ENCODE measurements around the gene GAN.

Gene GAN, protein sequence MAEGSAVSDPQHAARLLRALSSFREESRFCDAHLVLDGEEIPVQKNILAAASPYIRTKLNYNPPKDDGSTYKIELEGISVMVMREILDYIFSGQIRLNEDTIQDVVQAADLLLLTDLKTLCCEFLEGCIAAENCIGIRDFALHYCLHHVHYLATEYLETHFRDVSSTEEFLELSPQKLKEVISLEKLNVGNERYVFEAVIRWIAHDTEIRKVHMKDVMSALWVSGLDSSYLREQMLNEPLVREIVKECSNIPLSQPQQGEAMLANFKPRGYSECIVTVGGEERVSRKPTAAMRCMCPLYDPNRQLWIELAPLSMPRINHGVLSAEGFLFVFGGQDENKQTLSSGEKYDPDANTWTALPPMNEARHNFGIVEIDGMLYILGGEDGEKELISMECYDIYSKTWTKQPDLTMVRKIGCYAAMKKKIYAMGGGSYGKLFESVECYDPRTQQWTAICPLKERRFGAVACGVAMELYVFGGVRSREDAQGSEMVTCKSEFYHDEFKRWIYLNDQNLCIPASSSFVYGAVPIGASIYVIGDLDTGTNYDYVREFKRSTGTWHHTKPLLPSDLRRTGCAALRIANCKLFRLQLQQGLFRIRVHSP

DNA sequence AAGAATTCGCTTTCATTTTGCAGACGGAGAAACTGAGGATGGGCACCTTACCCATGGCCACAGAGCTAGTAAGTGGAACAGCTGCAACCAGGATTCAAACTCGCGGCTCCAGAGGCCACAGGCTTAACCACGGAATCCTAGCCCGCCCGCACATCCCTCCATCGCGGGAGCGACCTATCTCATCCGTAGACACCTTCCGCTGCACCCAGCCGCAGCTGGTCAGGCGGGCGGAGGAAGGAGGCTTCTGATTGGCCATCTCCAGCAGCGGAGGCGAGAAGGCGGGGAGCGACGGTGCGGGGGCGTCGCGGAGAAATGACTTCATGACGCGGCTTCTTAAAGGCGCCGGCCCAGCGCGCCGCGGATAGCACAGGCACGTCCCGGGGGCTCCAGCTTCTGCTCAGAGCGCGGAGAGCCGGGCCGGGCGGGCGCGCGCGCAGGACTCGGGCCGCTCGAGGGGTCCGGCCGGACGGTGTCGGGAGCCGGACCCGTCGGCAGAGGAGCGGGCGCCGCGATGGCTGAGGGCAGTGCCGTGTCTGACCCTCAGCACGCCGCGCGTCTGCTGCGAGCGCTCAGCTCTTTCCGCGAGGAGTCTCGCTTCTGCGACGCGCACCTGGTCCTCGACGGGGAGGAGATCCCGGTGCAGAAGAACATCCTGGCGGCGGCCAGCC lies at the start of gene GAN:
Gene GAN, plus strand, starts transcription at position 360 of the 668 bp plus-strand sequence. Its CDS starts 152 bp downstream, at position 512.
- DNase-seq: peak; percentile 94

GRCh38 chr16:81265052-81265451 lies 49.7 kb upstream of the GAN start:
- DNase-seq: no peak

DNA sequence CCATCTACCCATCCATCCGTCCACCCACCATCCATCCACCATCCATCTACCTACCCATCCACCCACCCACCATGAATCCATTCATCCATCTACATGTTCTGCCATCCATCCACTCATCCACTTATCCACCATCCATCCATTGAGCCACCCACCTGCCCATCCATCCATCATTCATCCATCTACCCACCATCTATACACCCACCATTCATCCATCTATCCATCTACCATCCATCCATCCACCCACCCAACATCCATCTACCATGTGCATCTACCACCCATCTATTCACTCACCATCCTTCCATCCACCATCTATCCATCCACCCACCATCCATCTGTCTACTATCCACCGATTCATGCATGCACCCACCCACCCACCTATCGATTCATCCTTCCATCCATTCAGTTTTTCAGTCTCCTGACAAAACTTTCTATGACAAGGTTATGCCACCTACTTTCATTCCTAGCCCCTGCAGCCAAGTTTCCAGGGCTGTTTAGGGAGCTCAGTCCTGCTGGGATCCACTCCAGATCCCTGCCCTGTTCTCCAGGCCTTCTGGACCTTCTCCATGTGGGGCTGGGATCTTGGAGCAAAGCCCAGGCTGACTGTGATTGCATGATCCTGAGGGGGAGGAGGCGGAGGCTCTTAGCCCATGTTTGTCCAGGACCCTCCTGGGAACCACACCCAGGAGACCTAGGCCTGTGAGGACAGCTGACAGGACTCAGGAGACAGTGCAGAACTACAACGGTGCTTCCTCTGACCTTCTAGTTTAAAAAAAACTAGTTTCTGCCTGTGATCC lies 48.9 kb upstream of the GAN start:
- no peak for DNase-seq

- DNase-seq: no peak
Measured at GRCh38 chr16:81266680-81267095, 48.1 kb upstream of the GAN start.

DNA sequence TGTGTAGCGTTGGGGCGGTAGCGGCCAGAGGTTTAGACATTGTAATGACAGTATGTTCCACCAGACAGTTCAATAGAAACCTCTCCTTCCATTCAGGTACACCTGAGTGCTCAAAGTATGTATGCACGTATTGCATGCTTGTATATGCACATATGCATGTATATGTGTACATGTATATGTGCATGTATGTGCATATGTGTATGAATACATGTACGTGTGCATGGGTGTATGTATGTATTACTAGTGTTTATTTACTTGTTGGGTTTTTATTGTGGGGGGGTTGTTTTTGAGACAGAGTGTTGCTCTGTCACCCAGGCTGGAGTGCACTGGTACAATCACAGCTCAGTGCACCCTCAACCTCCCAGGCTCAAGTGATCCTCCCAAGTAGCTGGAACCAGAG lies 46.3 kb upstream of the GAN start:
- no peak for DNase-seq

GRCh38 chr16:81273223-81273950 lies 41.4 kb upstream of the GAN start:
- DNase-seq: no peak

GRCh38 chr16:81275064-81275532 lies 39.7 kb upstream of the GAN start:
- no peak for DNase-seq

- DNase-seq: no peak
Measured at GRCh38 chr16:81275795-81276194, 39.0 kb upstream of the GAN start.

- no peak for DNase-seq
Measured at GRCh38 chr16:81276323-81276722, 38.4 kb upstream of the GAN start.

DNA sequence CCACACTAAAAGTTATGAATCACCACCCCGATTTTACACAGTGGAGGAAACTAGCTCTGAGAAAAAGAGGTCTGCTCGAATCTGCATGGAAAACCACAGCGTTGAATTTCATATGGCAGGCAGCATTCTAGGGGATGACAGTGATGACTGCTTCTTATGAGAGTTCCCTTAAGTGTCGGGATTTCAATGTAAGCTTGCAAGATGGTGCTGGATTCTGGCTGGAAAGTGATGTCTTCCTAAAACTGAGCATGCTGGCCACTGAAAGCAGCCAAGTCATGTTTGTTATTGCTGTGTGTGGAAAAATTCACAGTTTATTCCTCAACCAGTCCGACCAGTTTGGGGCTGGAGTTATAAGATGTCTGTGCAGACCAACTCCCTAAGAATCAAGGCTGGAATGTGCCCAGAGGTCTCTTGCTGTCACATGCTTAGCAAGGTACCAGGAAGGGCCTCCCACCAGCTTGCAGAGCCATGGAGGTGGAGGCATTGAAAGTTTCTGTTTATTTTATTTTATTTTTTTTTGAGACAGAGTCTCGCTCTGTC lies 37.2 kb upstream of the GAN start:
- DNase-seq: no peak

- DNase-seq: no peak
Measured at GRCh38 chr16:81278526-81278925, 36.2 kb upstream of the GAN start.

DNA sequence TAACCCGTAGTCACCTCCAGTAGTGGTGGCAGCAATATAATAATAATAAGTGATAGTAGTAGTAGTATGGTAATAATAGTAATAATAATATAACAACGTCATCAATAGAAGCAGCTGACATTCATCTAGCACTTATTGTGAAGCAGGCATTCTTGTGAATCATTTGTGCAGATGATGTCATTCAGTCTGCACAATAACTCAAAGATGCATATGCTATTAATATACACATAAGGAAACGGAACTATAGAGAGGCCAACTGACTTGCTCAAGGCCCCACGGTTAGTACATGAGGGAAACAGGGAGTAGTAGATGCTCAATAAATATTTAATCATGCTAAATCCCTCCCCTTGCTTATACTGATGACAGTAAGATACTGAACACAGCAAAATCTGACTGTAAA lies 35.4 kb upstream of the GAN start:
- DNase-seq: no peak

DNA sequence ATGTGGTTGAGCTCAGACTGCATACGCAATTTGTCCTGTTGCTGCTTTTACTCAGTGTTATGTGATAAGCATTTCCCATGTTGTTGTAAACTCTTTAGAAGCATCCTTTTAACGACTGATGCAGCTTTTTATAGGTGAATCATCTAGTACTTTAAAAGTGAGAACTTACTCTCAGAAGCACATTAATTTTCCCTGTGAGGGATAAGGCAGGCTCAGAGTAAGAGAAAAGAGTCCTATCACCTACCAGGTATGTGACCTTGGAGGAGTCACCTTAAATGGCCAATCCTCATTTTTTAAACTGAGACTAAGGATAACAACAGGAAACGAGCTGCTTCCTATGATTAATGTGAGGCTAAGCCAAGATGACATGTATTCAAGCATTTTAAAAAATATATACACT lies 34.4 kb upstream of the GAN start:
- DNase-seq: no peak

DNA sequence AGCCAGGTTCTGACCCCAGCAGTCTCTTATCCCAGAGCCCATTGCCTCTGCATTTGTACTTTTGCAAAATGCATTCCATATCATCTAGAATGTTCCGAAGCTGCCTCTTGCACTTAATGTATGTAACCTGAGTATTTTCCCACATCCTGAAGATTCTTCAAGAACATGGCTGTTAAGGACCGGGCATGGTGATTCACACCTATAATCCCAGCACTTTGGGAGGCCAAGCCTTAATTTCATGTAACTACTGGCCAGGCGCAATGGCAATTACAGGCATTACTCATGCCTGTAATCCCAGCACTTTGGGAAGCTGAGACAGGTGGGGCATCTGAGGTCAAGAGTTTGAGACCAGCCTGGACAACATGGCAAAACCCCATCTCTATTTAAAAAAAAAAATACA lies 31.7 kb upstream of the GAN start:
- DNase-seq: no peak

DNA sequence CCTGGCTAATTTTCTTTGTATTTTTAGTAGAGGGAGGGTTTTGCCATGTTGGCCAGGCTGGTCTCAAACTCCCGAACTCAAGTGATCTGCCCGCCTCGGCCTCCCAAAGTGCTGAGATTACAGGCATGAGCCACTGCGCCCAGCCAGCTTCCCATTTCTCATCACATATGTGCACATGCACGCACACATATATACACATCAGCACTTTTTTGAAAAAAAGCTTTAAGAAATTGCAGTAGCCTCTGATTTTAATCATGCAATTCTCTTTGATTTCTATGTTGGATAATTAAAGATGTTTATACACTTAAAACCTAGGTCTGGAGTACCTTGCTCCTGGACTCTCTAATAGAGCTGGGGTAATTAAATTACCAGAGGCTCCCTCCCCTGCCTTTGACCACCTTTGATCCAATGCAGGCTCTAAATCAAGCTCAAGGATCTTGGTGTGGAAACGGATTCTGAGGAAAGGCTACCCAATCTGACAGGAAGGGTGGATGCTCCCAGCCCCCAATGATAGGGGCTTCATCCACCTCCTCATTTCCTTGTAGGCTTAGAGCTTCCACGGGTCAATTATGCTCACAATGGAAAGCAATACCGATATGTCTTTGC lies 29.7 kb upstream of the GAN start:
- DNase-seq: no peak

DNA sequence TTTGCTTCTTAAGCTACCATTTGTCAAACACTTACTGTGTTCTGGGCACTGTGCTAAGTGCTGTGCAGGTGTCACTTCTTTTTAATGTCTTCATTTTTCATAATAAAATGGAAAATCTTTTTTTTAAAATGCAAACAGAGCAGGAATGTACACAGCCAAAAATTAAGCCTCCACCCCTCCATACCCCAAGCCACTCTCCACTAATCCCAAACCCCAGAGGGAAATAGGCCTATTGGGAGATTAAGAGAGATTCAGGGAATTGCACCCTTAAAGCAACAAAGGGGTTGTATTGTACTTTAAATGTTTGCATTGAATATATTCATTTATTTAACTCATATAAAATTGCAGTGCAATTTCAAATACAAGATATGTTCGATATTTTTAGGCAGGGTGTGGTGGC lies 28.6 kb upstream of the GAN start:
- DNase-seq: no peak

DNA sequence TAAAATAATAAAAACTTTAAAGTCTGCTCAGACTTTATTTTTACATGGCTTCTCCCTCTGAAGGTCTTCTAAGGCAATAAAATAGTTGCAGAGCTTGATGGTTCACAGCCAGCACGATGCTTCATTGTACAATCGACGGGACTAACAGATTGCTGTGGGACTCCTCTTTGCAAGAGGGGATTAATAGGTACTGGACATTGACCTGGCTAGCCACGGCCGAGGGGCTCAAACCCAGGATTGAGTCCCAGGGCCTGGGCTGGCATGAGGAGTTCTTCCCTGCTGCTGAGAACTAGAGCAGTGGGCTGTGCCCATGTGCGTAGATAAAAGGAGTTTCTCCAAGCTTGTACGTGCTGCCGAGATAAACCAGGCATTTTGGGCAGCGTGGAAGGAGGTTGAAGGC lies 23.6 kb upstream of the GAN start:
- no peak for DNase-seq

GRCh38 chr16:81292936-81293335 lies 21.8 kb upstream of the GAN start:
- no peak for DNase-seq

GRCh38 chr16:81293909-81294802 lies 20.6 kb upstream of the GAN start:
- no peak for DNase-seq

GRCh38 chr16:81296631-81297030 lies 18.1 kb upstream of the GAN start:
- no peak for DNase-seq

- no peak for DNase-seq
Measured at GRCh38 chr16:81307770-81308169, 7.0 kb upstream of the GAN start.
